HG02571 (cell line): ENCODE measurements around the gene SCN3A.

ENCODE experiments used
- ATAC-seq: cut with Tn5 transposase; IDR thresholded peaks from one replicate; pipeline ENCODE4 v1.9.1; 2021; ENCODE audit warnings: mild to moderate bottlenecking, moderate library complexity; ENCODE audit not compliant: unreplicated experiment

Gene SCN3A

GRCh38 chr2:165192729-165193128 lies 11.1 kb downstream of the SCN3A start:
- peak; percentile 30 for ATAC-seq

GRCh38 chr2:165191096-165191728 lies 12.6 kb downstream of the SCN3A start:
- ATAC-seq, result no peak

- no peak for ATAC-seq
These were observed 18.2 kb downstream of the SCN3A start for GRCh38 chr2:165185633-165186032.

DNA sequence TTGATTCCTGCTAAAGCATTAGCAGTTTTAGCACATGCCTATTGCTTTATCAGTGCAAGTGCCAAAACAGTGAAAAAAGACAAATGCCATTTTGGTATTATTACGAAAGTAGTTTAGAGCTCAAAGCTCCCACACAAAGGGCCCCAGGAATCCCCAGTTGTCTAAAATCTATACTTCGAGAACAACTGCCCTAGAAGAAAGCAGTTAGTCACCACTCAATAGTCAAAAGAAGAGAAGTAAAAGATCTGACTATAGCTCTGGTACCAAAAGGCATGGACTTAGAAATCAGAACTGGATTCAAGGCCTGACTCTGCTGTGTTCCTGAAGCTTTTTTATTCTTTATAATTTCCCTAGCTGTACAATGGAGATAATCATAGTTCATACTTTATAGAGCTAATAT lies 21.8 kb downstream of the SCN3A start:
- ATAC-seq, result no peak

DNA sequence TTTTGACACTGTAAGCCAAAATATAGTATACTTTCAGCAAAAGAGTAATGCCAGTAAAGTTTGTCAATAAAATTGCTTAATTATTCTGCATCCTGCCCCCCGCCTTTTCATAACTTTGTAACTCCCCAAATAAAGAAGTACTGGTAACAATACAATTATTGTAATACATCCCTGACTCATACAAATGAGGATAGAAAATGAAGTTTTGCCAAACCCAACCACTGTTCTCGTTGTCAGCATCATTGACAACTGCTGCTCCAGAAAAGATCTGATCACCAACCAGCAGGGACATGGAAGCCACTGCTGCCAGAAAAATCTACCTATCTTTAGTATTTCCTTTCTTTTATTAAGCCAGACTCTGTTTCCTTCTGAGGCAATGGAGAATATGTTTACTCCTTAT lies 27.1 kb downstream of the SCN3A start:
- ATAC-seq, result no peak

DNA sequence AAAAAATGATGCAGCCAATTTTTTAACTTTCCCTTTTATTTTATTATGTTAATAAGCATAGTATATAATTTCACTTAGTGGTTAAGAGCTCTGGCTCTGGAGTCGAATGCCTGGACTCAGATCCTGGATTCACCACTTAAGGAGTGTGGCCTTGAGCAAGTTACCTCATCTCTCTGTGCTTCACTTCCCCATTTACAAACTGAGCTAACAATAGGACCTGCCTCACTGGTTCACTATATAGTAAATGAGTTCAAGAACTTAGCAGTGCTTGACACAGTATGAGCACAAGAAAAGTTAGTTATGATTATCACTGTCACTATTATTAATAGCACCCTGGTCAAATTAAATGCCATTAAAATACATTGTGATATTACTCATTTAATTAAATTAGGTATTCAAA lies 30.6 kb downstream of the SCN3A start:
- no peak for ATAC-seq

GRCh38 chr2:165164201-165164600 lies 39.6 kb downstream of the SCN3A start:
- no peak for ATAC-seq

DNA sequence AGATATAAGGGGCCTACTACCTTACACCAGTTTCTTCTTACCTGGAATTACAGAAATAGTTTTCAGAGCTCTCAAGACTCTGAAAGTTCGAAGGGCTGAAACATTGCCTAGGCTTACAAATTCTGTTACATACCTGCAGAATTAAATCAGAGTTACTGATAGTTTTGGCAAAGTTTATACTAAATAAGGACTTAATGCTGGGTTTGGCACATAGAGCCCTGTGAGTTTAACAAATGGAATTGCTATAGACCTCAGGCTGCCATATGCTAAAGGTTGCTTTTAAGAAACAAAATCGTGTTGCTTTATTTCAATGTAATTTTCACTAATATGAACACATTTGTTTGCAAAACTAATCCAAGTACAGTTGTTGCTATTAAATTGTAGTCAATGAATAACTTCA lies 40.1 kb downstream of the SCN3A start:
- ATAC-seq, result no peak

DNA sequence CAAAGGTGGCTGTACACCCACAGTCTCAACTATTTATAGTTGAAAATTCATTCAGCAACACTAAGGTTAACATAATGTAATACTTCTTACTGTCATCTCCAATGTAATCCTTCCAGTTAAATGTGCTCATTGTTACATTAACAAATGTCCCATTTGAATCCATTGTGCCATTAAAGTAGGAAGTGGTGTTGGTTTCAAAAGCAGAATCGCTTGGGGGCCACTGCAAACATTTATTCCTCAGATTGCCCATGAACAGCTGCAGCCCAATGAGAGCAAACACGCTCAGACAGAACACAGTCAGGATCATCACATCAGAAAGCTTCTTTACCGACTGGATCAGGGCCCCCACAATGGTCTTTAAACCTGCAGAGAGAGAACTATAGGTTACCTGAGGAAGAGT lies 41.4 kb downstream of the SCN3A start:
- ATAC-seq, result no peak

- ATAC-seq, result no peak
These were observed 42.3 kb downstream of the SCN3A start for GRCh38 chr2:165161510-165161909.

- ATAC-seq, result no peak
These were observed 46.7 kb downstream of the SCN3A start for GRCh38 chr2:165157160-165157559.

- ATAC-seq, result no peak
These were observed 48.7 kb downstream of the SCN3A start for GRCh38 chr2:165155152-165155551.

DNA sequence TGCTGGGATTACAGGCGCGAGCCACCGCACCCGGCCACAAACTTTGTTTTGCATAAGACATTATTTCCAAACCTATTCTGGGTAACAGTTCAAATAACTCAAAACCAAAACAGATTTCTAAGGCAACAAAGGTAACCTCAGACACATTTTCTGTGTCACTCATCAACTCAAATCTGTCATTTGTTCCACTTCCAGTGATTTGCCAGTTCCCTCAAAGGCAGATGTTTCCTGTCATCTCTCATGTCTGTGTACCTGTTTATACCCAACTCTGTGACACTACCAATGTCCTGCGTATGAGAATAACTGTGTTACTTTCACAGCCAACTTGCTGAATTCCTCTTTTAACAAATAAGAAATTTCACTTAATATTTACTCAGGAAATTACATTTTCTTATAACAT lies 54.4 kb downstream of the SCN3A start:
- peak; percentile 63 for ATAC-seq

GRCh38 chr2:165147186-165148045 lies 56.4 kb downstream of the SCN3A start:
- ATAC-seq, result no peak

DNA sequence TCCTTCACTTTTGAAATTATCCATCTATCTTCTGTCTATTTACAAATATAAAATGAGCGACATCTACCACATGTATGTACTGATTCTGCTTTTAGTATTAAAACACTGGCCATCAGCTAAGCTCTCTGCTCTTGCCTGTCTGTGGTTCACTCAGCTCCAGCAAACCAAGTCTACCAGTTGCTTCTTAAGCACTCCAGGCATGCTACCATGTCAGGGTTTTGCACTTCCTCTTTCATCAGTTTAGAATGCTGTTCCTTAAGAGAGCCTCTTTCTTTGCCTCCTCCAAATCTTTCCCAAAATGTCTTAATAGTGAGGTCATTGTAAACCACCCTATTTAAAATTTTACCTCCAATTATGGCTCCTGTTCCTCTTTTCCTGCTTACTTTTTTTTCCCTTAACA lies 59.5 kb downstream of the SCN3A start:
- peak; percentile 51 for ATAC-seq

DNA sequence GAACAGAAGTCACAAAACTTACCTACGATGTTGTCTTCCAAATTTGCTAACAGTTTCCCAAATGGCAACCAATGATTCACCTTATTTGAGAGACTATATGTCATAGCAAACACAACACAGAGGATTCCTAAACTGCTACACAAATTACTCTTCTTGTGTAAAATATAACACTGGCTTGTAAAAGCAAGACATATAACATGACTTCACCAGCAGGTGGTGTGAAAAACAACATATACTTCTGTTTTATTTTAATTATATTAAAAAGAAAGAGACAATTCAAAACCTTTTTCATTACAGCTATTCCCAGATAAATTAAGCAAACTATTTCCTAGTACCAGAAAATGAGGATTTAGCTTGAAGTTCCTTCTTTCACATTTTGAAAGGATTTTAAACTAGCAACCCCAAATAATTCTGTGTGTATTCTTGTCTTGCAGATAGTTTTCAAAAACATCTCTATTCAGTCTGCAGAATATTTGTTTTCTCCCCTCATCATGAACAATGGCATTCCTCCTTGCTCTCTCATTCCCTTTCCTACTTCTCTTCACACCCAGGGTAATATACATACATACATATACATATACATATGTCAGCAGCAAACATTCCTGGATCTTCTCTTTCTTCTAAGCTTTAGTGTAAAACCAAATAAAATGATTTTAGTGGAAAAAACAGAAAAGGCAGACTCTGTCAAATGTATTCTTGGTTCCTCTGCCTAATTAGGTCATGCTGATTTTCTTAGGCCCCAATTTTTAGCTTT lies 62.1 kb downstream of the SCN3A start:
- no peak for ATAC-seq

GRCh38 chr2:165126244-165126643 lies 77.6 kb downstream of the SCN3A start:
- no peak for ATAC-seq

- ATAC-seq, result no peak
These were observed 81.3 kb downstream of the SCN3A start for GRCh38 chr2:165122521-165122920.

GRCh38 chr2:165120740-165121467 lies 82.9 kb downstream of the SCN3A start:
- no peak for ATAC-seq

- ATAC-seq, result no peak
These were observed 88.6 kb downstream of the SCN3A start for GRCh38 chr2:165115258-165115657.

- ATAC-seq, result no peak
These were observed 89.4 kb downstream of the SCN3A start for GRCh38 chr2:165114346-165114939.
